GM18502 (cell line): Measurements from ENCODE around the gene EPS8.

ENCODE experiments used
- ATAC-seq: cut with Tn5 transposase; IDR thresholded peaks from one replicate; pipeline ENCODE4 v1.9.1; 2021; ENCODE audit warnings: mild to moderate bottlenecking; ENCODE audit not compliant: unreplicated experiment, poor library complexity

Gene EPS8

DNA sequence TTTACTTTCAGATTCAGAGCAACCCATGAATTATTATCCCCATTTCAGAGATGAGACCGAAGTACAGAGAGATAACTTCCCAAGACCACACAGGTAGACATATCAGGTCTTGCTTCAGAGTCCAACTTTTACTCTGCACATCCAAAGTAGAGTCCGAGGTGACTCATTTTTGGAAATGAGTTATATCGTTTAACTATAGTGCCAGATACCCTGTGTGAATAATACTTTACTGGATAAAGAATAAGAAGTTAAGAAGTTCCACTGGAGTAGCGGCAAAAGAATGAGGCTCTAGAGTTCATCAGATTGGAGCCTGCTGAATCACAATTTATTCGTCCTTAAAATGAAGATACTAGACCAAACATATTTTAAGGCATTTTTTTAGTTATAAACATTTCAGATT is 124.7 kb downstream of the EPS8 start:
- no peak for ATAC-seq

GRCh38 chr12:15662983-15663659 is 126.1 kb downstream of the EPS8 start:
- no peak for ATAC-seq

- no peak for ATAC-seq
These were observed 126.7 kb downstream of the EPS8 start for GRCh38 chr12:15662303-15662980.

GRCh38 chr12:15651371-15651770 is 137.8 kb downstream of the EPS8 start:
- ATAC-seq: no peak

- no peak for ATAC-seq
These were observed 138.6 kb downstream of the EPS8 start for GRCh38 chr12:15650399-15651128.

DNA sequence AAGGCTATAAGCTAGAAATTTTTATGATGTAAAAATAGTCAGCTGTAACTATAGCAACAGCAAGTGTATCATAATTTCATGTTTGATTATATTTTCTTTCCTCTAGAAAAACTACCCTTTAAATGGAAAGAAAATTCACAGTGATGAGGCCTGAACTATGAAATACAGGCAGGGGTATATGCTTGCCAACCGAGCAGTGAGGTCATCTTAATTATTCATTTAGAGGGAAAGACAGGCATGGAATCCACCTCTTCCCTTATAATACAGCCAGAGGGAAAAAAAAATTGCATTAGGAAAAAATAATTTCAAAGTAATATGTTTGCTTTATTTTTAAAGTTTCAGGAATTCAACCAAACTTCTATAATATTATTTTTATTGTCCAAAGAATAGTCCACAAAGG is 139.8 kb downstream of the EPS8 start:
- ATAC-seq: no peak

DNA sequence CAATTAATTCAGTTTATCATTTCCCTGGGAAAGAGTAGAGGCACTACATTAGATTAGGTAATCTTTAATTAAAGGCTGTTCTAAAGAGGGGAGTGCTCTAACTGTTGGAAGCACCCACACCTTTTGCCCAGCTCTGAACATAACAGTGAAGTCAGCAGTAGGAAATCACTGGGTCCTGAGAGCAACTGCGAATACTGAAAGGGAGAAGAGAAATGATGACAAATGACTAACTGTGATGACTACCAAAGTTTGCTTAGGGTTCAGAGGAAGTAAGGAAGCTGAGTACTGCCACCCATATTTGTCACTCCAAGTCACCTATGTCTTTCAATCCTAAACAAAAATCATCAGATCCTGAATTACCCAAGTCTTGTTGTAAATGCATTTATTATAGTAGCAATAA is 140.6 kb downstream of the EPS8 start:
- no peak for ATAC-seq

DNA sequence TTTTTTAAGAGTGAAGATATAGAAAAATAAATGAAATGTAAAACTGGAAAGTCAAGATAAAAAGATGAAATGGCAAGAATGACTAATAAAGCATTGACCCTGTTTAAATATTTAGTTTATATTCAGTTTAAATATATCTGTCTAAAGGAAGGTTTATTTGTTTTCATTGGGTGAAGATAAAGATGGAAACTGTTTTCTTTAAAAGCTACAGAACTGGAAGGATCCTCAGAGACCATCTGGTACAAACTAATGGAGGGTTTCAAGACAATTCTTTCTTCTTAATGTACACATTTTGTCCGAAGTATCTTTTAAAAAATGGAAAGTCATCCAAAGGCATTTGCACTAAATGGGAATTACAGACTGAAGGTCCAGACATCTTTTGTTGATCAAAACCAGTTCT is 142.6 kb downstream of the EPS8 start:
- no peak for ATAC-seq

DNA sequence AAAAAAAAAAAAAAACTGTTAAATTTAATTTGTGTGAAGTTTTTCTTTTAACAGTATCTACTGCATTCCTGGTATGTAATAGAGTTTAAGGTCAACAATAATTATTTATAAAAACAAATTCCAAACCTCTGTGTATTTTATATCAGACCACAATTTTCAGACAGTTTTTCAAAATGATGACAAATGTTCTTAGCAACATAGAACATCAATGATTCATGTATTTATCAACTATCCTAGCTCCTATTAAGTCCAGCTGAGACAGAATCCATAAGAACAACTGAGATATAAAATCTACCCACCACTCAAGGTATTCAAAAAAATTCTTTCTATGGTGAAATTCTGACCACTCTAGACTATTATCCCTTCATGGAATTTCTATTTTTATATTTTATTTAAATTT is 144.5 kb downstream of the EPS8 start:
- no peak for ATAC-seq

GRCh38 chr12:15638231-15638630 is 151.0 kb downstream of the EPS8 start:
- ATAC-seq: no peak

DNA sequence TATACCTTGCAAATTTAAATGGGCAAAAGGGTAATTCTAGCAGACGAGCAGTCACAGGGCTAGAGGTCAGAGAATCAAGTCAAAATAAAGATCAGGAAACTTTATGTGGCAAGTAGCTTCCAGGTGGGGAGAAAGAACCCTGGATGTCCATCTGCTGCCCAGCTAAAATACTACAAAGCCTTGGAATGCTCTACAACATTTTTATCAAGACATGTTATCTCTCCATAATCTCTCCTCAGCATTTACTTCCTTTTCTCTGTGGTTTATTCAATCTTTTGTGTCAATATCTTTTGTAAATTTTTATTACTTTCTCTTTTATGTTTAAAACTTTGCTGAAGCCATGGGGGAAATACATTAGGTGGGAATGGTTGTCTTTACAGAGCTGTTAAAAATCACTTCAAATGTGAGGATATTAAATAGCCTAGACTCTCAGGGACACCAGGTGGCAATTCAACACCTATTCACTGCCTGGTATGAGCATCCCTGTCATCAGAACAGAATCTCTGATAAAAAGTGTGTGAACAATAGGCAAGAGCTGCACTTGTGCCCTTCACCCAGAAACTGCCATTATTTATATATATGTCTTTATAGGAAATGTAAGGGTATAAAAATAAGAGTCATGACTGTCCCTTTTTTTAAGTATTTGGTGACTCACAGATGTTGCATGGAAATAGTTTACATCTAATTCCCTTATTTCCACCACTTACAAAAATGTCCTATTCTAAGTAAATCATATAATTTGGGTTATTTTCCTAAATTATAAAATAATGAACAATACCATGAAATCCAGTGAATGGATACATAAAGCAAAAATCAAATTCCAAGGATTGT is 152.9 kb downstream of the EPS8 start:
- ATAC-seq: no peak

DNA sequence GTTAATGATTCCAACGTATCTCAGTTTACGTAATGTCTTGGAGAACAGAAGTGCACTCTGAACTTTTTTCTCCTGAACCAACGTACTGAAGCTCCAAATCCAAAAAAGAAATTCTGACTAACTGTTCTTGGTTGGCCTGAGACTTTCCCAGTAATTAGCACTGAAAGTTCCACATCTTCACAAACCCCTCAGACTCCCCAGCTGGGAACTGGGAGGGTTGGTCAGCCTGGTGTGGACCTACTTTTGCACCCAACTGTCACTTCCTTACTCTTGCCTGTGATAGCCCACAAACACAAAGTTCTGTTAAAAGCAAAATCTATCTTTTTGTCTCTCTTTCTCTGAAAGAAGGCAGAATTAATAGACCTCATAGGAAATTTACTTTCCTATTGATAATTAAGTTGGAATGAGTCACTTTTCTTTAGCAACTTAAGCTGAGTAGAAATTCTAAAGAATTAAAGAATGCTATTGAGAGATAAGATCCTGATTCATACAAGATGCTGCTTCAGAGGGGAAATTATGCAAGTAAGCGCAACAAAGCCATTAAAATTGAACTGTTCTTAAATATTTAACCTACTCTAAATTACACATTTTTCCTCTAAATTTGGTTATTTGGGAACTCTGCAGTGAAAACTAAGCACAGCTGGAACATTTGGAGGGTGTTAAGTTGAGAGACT is 155.0 kb downstream of the EPS8 start:
- ATAC-seq: no peak

- ATAC-seq: no peak
These were observed 156.0 kb downstream of the EPS8 start for GRCh38 chr12:15633201-15633600.

DNA sequence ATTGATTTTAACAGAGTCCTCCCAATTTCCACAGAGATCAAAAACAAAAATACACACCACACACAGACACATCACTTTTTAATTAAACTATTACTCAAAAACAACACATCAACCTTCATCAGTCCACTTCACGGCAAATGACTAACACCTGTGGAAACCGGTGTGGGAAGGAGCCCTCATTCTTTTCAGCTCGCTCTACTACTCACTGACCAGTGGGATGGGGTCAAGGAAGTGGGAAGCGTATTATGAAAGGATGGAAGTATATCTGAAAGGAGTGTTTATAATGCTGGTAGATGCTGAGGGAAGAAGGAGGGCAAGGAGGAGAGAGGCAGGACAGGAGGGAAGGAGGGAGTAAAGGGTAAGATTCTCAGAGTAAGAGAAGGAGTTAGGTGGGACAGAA is 156.5 kb downstream of the EPS8 start:
- no peak for ATAC-seq

GRCh38 chr12:15631007-15631715 is 158.0 kb downstream of the EPS8 start:
- ATAC-seq: no peak

DNA sequence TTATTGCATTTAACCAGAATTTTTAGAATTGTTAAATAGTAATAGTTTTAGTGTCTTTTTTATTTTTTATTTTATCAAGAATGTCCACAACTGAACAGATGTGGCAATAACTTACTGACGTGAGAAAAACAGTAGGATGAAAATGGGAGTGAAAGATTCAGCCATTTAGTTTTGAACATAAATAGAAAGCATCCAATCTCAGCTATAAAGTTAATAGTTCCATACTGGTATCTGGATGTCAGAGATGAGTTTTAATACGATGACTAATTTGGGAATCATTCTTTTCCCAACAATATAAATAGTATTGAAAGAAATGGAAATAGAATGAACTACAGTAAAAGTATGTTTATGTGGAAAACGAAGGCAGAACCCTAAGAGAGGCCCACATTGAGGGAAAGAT is 159.4 kb downstream of the EPS8 start:
- no peak for ATAC-seq

DNA sequence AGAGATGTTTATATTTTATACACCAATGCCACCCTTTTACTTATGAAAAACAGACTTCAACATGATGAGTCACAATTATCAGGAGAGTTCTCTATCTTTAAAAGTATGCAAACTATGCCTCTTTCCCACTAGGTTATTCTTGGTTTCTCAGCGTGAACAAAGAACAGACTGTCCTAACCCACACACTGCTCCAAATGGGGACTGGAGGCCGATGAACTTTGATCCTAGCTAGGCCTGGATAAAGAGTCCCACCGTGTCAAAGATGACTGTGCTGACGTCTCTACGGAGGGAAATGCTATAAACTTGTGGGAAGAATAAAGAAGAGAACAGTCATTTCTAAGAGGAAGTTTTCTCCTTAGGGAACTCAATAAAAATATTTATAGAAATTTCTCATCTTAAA is 160.1 kb downstream of the EPS8 start:
- peak; percentile 74 for ATAC-seq

GRCh38 chr12:15627995-15628945 is 160.9 kb downstream of the EPS8 start:
- ATAC-seq: no peak
